SK-N-MC (cell line): ENCODE results near the gene DUSP16.
"Not testable (repeated sequence)": the region's sequence is repeated elsewhere in the genome, so short reads cannot be mapped to it uniquely, and the experiment has no call there.

Source experiments
- DNase-seq: peaks from one replicate; pipeline ENCODE4 v3.0.0-alpha.2; 2011; ENCODE audit warnings: low read depth, low spot score
- H3K27ac ChIP-seq: fragments of 200-600 bp; sonication (generic); 2 replicates; pipeline ENCODE4 v1.5.1; 2016; ENCODE audit warnings: mixed run types
- H3K36me3 ChIP-seq: fragments of 200-600 bp; sonication (generic); 2 replicates; pipeline ENCODE4 v1.6.1; 2017; ENCODE audit warnings: antibody characterized with exemption, low read length, mixed read lengths; ENCODE audit not compliant: insufficient read depth
- H3K4me3 ChIP-seq: fragments of 200-600 bp; sonication (generic); 2 replicates; pipeline ENCODE4 v1.5.1; 2016
- H3K9ac ChIP-seq: fragments of 200-600 bp; sonication (generic); 2 replicates; pipeline ENCODE4 v1.8.0; 2017; ENCODE audit warnings: mixed run types, mixed read lengths; ENCODE audit not compliant: insufficient read length
- H3K9me3 ChIP-seq: fragments of 200-600 bp; sonication (generic); 2 replicates; pipeline ENCODE4 v1.6.1; 2017; ENCODE audit warnings: low read depth, mild to moderate bottlenecking, antibody characterized with exemption, low read length, moderate library complexity, mixed read lengths
- EZH2 ChIP-seq: fragments of 200-600 bp; sonication (generic); IDR thresholded peaks from one replicate; pipeline ENCODE4 v1.6.1; 2017; ENCODE audit warnings: antibody characterized with exemption
- FOXP2 ChIP-seq: optimal IDR thresholded peaks from 2 replicates; pipeline ENCODE3; 2011; ENCODE audit warnings: mild to moderate bottlenecking, moderate library complexity; ENCODE audit not compliant: insufficient read depth; ENCODE audit errors: extremely low read length, control extremely low read depth
- POLR2AphosphoS5 ChIP-seq: IDR thresholded peaks from 2 replicates; pipeline ENCODE4 v1.6.1; 2012; ENCODE audit warnings: mild to moderate bottlenecking, low read depth, low read length, borderline replicate concordance

The DUSP16 gene

DNA sequence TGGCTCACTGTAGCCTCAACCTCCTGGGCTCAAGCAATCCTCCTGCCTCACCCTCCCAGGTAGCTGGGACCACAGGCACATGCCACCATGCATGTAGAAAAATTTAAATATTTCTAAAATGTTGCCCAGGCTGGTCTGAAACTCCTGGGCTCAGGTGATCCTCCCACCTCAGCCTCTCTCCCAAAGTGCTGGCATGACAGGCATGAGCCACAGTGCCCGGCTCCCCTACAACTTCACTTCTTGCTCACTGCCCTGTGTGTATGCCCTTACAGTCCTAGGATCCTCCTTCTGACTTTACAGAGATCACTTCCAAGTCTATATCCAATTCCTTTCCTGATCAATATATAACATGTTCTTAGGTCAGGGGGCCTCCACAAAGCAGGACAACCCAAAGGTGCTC, 25.2 kb upstream of the DUSP16 start:
- Histone ChIP-seq H3K4me3 (no peak overlapping the region), H3K27ac (no peak overlapping the region), H3K36me3 (no peaks in the 10 kb centered on the region), H3K9ac (no peak overlapping the region), H3K9me3 (no peaks in the 10 kb centered on the region)
- TF ChIP-seq FOXP2 (no peak), EZH2 (no peak), POLR2AphosphoS5 (no peak)
- no peak for DNase-seq

DNA sequence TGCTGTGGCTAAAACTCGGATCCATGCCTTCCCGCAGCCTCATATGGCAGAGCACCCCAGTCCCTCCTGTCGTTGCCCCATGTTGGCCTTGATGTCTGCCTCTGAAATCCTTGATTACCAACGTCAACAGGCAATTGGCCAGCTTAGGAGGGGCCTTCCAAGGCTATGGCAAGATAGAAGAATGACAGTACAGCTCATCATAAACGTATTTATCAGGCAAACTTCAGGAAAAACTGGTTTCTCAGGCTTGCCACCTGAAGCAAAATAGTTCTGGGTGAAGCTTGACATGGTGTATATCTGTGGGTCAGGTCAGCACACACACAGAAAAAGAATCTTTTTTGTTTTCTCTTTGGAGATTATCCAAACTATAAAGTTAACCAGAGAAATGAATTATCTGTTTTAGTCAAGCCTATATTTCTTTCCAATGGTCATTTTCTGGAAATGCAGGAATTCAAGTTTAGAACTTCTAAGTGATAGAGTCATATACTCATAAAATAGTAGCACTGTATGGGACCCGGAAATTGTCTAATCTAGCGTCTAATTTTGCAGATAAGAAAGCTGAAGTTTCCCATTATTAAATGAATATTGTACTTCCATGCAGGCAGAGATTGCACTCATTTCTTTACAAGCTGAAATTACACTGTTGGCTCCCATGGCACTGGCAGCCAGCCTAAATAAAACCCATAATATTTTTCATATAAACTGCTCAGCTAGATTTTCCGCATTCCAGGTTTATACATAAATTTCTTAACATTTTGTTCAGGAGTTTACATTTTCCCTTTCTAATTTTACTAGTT, 24.4 kb upstream of the DUSP16 start:
- TF ChIP-seq POLR2AphosphoS5 (no peak), FOXP2 (no peak), EZH2 (no peak)
- Histone ChIP-seq H3K4me3 (peak overlapping the region; percentile 23; the same call in 1 of the 2 replicates), H3K36me3 (no peaks in the 10 kb centered on the region), H3K27ac (no peak overlapping the region; the same call in 1 of the 2 replicates), H3K9ac (no peak overlapping the region), H3K9me3 (no peaks in the 10 kb centered on the region)
- no peak for DNase-seq

DNA sequence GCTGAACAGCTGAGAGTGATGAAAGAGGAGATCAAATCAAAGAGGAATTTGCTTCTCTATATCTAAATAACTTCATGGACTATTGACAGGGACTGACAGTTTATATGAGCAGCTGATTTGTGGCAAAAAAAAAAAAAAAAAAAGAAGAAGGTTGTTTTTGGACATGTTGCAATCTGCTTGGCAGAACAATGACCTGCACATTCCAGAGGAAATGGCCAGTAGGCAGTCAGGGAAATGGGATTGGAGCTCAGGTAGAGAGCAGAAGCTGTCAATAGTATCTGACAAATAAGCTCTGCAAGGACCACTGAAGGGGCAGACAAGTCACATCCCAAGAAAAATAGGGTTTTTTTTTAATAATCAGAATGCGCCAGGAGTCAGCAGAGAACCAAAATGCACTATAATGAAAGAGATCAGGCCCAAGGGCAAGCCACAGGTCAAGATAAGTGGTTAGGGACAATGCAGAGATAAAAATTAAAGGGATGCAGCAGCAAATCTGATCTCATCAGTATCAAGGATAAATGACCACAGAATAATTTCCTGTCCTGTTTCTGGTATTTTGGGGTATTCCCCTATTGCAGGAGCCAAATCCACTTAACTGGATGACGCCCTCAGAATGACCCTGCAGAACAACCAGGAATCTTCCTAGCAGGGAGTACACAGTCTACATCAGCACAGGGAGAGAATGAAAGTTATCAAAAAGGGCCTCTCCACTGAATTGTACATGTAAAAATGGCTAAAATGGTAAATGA, 22.6 kb upstream of the DUSP16 start:
- no peak overlapping the region for H3K4me3 ChIP-seq
- H3K36me3 ChIP-seq = no peaks in the 10 kb centered on the region
- TF ChIP-seq EZH2 = no peak
- H3K9ac ChIP-seq = no peak overlapping the region
- no peak for DNase-seq
- H3K9me3 ChIP-seq = no peaks in the 10 kb centered on the region
- H3K27ac ChIP-seq = no peak overlapping the region

DNA sequence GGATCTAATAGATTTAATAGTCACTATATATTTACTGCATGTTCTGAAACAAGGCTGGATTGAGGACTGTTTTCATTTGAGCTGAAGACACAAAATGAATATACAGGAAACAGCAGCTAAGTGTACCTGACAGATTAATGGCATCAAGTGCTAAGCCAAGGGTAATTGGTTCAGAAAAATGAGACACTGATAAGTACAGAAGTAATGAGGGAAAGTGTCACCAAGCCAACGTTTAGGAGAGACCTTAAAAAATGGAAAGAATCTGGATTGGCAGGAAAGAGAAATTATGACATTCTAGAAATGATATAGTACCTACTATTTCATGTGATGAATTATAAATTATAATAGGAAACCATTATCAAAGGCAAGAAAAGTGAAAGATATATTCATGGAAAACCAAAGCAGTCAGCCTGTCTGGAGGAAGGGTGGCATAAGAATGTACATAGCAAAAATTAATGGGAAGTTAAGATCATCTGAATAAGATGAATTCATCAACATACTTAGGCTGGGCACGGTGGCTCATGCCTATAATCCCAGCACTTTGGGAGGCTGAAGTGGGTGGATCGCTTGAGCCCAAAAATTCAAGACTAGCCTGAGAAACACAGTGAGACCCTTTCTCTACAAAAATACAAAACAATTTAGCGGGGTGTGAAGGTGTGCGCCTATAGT, 21.0 kb upstream of the DUSP16 start:
- H3K9ac ChIP-seq = no peak overlapping the region
- H3K4me3 ChIP-seq = no peak overlapping the region

DNA sequence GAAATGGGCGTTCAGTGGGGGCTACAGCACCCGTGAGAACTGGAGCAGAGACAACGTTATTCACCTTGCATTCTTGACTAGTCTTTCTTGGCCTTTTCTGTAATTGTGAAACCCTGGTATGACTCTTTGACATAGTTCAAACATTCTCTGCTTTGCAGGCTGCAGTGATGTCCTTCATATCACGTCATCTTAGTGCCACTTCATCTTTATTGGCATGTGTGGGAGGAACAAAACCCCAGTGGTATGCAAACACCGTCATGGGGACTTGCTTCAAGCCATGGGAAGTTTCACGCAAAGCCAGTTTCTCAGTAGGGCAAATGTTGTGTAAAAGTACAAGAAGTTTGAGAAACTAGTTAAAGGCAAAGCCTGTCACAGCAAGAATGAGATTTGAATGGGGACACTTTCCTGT, 20.2 kb upstream of the DUSP16 start:
- H3K27ac ChIP-seq = no peak overlapping the region
- H3K4me3 ChIP-seq = no peak overlapping the region
- no peak for DNase-seq
- TF ChIP-seq POLR2AphosphoS5 (no peak), FOXP2 (no peak), EZH2 (no peak)
- no peaks in the 10 kb centered on the region for H3K9me3 ChIP-seq
- no peak overlapping the region for H3K9ac ChIP-seq
- H3K36me3 ChIP-seq = no peaks in the 10 kb centered on the region

More for the DNA sequence above, 21.0 kb upstream of the DUSP16 start:
- Histone ChIP-seq H3K9me3 (no peaks in the 10 kb centered on the region), H3K27ac (no peak overlapping the region), H3K36me3 (no peaks in the 10 kb centered on the region)
- DNase-seq = no peak
- TF ChIP-seq EZH2 (no peak), FOXP2 (no peak), POLR2AphosphoS5 (no peak)

DNA sequence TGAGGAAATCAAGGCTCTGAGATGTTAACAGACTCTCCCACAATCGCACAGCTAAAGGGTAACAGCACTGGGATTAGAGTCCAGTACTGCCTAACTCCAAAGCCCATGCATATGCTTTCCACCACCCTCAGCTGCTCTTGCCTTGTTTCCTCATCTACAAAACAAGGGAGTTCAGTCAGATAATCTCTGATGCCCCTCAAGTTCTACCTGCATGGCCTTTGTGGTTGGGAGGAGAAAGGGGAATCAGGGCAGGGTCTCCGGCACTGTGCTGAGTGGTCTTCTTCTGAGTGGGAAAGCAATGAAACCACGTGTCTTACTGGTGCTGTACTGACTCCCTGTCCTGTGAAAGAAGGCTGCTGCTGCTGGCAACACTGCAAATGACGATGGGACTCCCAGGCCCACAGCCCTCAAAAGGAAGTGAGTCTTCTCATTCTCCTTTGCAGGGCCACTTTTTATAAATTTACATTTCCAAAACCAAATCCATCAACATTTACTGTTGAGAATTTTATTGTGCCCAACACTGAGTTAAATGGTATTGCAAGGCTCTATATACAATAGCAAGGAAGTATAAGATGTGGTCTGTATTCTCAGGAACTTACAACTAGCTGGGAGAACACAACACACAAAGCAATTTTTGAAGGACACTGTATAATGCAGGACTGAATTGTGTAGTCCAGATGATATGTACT, 19.7 kb upstream of the DUSP16 start:
- Histone ChIP-seq H3K4me3 (no peak overlapping the region), H3K36me3 (no peaks in the 10 kb centered on the region), H3K27ac (no peak overlapping the region), H3K9me3 (no peaks in the 10 kb centered on the region), H3K9ac (no peak overlapping the region)
- TF ChIP-seq EZH2 = no peak
- TF ChIP-seq FOXP2 = no peak
- TF ChIP-seq POLR2AphosphoS5 = no peak
- no peak for DNase-seq

DNA sequence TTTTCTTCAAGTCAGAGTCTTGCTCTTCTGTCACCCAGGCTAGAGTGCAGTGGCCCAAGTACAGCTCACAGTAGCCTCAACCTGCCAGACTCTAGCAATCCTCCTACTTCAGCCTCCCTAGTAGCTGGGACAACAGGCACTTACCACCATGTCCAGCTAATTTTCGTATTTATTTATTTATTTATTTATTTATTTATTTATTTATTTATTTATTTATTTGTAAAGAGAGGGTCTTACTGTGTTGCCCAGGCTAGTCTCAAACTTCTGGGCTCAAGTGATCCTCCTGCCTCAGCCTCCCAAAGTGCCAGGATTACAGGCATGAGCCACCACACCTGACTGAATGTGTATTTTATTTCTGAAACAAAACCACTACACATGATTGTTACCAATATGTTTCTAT, 18.1 kb upstream of the DUSP16 start:
- not testable (repeated sequence) for H3K27ac ChIP-seq, H3K36me3 ChIP-seq, H3K9me3 ChIP-seq, H3K4me3 ChIP-seq, H3K9ac ChIP-seq, DNase-seq

DNA sequence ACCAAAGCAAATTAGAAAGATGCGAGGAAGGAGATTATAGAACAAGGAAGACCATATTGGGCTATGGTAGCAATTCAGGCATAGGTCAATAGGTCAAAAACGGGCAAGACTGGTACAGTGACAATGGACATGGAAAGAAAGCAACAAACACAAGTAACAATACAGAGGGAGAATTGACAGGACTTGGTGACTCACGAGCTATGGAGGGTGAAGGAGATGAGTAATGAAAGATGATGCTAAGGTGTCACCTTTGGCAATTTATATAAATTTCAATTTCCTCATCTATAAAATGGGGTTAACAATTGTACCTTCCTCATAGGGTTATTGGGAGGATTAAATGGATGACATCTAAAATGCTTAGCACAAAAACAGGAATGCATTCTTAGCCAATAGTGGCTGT, 15.1 kb upstream of the DUSP16 start:
- DNase-seq = no peak
- no peak for TF ChIP-seq EZH2
- TF ChIP-seq FOXP2 = no peak
- no peak for TF ChIP-seq POLR2AphosphoS5

More for the DNA sequence above, 15.1 kb upstream of the DUSP16 start:
- no peak overlapping the region for H3K9ac ChIP-seq
- H3K4me3 ChIP-seq = no peak overlapping the region
- H3K9me3 ChIP-seq = no peaks in the 10 kb centered on the region
- H3K36me3 ChIP-seq = no peaks in the 10 kb centered on the region
- no peak overlapping the region for H3K27ac ChIP-seq
